Right cardiac atrium (tissue), 5 donors: Measurements from ENCODE around the gene CT47C1. TPM values are rescaled to one million over a fixed set of nuclear protein-coding genes. Genes with fewer than 3 reads are reported as not detected.

Experiments used
- ATAC-seq, 2 donors: fragments of 200-7000 bp; cut with Tn5 transposase; one replicate each; pipeline versions ENCODE4 v1.8.0 to v1.9.1; 2020; ENCODE audit warnings: moderate library complexity in 2 of 2, mild to moderate bottlenecking in 1 of 2
- DNase-seq, 3 donors: peaks; one replicate each; pipeline ENCODE4 v3.0.0-alpha.2; 2020
- H3K27ac ChIP-seq: one replicate; pipeline ENCODE4 v1.5.1; 2013; ENCODE audit warnings: mild to moderate bottlenecking, low read length, control low read depth, moderate library complexity
- H3K27me3 ChIP-seq: one replicate; pipeline ENCODE4 v1.6.1; 2013; ENCODE audit not compliant: control insufficient read depth, insufficient read depth
- H3K4me1 ChIP-seq: one replicate; pipeline ENCODE4 v1.6.1; 2013; ENCODE audit warnings: low read length; ENCODE audit not compliant: control insufficient read depth, insufficient read depth
- H3K4me3 ChIP-seq: one replicate; pipeline ENCODE4 v1.5.1; 2013; ENCODE audit warnings: low read length, control low read depth
- H3K9me3 ChIP-seq: one replicate; pipeline ENCODE4 v1.6.1; 2013; ENCODE audit warnings: low read length; ENCODE audit not compliant: control insufficient read depth
- WGBS: extraction: QIAGEN DNeasy Blood & Tissue Kit; methylation state at CpG from one replicate; pipeline ENCODE4 v1.1.7; 2013; 5-methylcytosine and 5-hydroxymethylcytosine counted together
- intact Hi-C, 4 donors: fragments of 100-400 bp; cut with DNase I; formaldehyde crosslinking; loops; one replicate each; pipeline versions ENCODE4 v1.11.0 to v1.14.0; 2022 to 2023
- polyA plus RNA-seq: library from polyadenylated mRNA; stranded (reverse); fragments of 200-250 nt; gene quantifications from one replicate; pipeline ENCODE4 v1.2.3, GENCODE V29; 2013
- total RNA-seq, 4 donors: library from RNA; stranded (reverse); fragmentation: NEBNext Ultra II Directional; extraction: Animal tissue kit (Norgen Biotek cat#: 25700); gene quantifications; one replicate each; pipeline ENCODE4 v1.2.1, GENCODE V29; 2021
- donor health status: healthy with polysubstance abuse.
- donor health status: DM: no; HTN: yes; CAD: no.
- donor health status: DM: no; HTN: no; CAD: no.
- donor health status: DM: no; HTN: yes; CAD: no; lungs with severe emphysema.
- donor health status: DM: yes; HTN: yes; CAD: no.

CT47C1 gene
- total and polyA plus RNA-seq, 5 donors, result not detected

- Histone ChIP-seq H3K27ac (no peak overlapping the region), H3K4me1 (no peaks in the 10 kb centered on the region), H3K27me3 (no peaks in the 10 kb centered on the region), H3K4me3 (no peak overlapping the region), H3K9me3 (no peaks in the 10 kb centered on the region)
- DNase-seq (no peak), ATAC-seq (no peak)
- intact Hi-C loops, result no loop called here
Measured at GRCh38 chrX:119107206-119107605, 34.4 kb downstream of the CT47C1 start.

GRCh38 chrX:119118780-119119395 is 46.1 kb downstream of the CT47C1 start:
- WGBS, result 11% methylated on average over 6 of the region's 6 CpGs
- Histone ChIP-seq H3K27me3 (no peaks in the 10 kb centered on the region), H3K4me1 (no peaks in the 10 kb centered on the region), H3K4me3 (no peak overlapping the region), H3K9me3 (no peaks in the 10 kb centered on the region), H3K27ac (no peak overlapping the region)
- intact Hi-C loops, result no loop called here
- peak; percentile 43 to 75 (median 49) for DNase-seq
- peak in 1 of 2 donors; percentile 74 for ATAC-seq

- H3K4me1 ChIP-seq, result no peaks in the 10 kb centered on the region
- ATAC-seq, result peak in 1 of 2 donors; percentile 55
- no peak overlapping the region for H3K27ac ChIP-seq
- WGBS, result 68% methylated on average over 1 of the region's 1 CpG
- DNase-seq, result no peak
- intact Hi-C loops, result no loop called here
- no peak overlapping the region for H3K4me3 ChIP-seq
- H3K27me3 ChIP-seq, result no peaks in the 10 kb centered on the region
- no peaks in the 10 kb centered on the region for H3K9me3 ChIP-seq
Measured at GRCh38 chrX:119121341-119121740, 48.5 kb downstream of the CT47C1 start.

Other genes starting within 250 kb of the CT47C1 start
- under 1 TPM in 1 of 4 donors, not detected in 3; 0.14 TPM for gene ZCCHC12, start 249.2 kb upstream of the CT47C1 start, total RNA-seq
- gene ZCCHC12, start 249.2 kb upstream of the CT47C1 start, polyA plus RNA-seq, result 0.05 TPM
- 1 to 10 TPM; 5.5 to 8.2 (median 5.9) TPM for gene LONRF3, start 98.4 kb upstream of the CT47C1 start, total RNA-seq
- 2.1 TPM for gene LONRF3, start 98.4 kb upstream of the CT47C1 start, polyA plus RNA-seq
- under 1 TPM in 3 of 4 donors, not detected in 1; 0.06 to 0.17 (median 0.12) TPM for gene KIAA1210, start 54.8 kb downstream of the CT47C1 start, total RNA-seq
- 0.02 TPM for gene KIAA1210, start 54.8 kb downstream of the CT47C1 start, polyA plus RNA-seq
- gene PGRMC1, start 163.3 kb downstream of the CT47C1 start, total RNA-seq, result 10 to 100 TPM; 26.9 to 38.0 (median 30.6) TPM
- 36.9 TPM for gene PGRMC1, start 163.3 kb downstream of the CT47C1 start, polyA plus RNA-seq